ENCODE results near the gene PPIF. TPM values are rescaled to one million over a fixed set of nuclear protein-coding genes. Genes with fewer than 3 reads are reported as not detected.
A peak's percentile ranks its signal among the peaks of the same experiment; 100 is the strongest.

PPIF gene
- total and polyA plus RNA-seq, 2 of the 4 experiments (the other 2 are of a cell fraction), result 29.2 to 130 TPM

DNA sequence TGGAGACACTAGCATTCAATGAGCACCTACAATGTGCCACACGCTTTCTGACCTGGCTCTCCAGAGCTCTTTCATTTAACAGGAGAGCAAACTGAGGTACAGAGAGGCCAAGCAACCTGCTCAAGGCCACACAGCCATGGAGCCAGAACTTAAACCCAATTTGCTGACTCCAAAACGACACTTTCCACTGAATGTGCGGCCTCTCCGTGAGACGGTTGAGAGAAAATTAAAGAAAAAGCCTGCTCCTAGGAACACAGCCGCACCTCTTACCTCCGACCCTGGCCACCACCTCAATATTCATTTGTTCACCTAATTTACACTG, 55.3 kb downstream of the PPIF start (continued):
- TF ChIP-seq ELK1 (IDR thresholded peaks at IDR 0.05; ENCODE audit: borderline replicate concordance, low read depth, low read length), result no peak
- no peak for TF ChIP-seq CEBPB (IDR thresholded peaks at IDR 0.05; ENCODE audit: low read depth, low read length)

DNA sequence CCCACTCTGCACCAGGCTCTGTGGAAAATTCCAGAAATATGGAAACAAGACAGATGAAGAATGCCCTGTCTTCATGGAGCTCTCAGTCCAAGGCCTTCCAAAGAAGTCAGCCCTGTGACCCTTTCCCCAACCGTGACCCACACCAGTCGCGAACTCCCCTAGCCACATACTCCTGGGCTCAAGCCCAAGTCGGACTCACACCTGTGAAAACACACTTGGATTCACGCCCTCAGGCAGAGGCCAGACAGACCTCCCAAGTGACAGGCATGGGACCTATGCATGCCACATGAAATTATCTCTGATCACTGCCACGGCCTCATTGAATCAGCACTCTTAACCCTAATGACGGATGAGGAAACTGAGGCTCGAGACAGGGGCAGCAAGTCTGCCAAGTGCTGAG, 55.7 kb downstream of the PPIF start:
- H3K4me2 ChIP-seq (ENCODE audit: low read depth, low read length), result no peak overlapping the region
- ChIA-PET CTCF (interaction anchor here (0.6 kb wide), 1 partner anchor 851 kb away, joined by 3 read pairs; no protein-coding TSS in a partner anchor), POLR2A (ENCODE audit: unreplicated experiment) (no interaction called here)
- ATAC-seq (ENCODE audit: low read depth) (no peak), DNase-seq (no peak)
- H3K4me1 ChIP-seq (ENCODE audit: control insufficient read depth, insufficient read depth, low read length), result peaks cover 73% of the 10 kb centered on the region
- in situ Hi-C loops (cut with MboI; ENCODE audit: low sequenced_read_pairs) (no loop called here), dilution Hi-C loops (cut with HindIII; ENCODE audit: low sequenced_read_pairs, unreplicated experiment) (no loop called here), intact Hi-C loops (cut with micrococcal nuclease) (no loop called here)
- H2BK20ac ChIP-seq (ENCODE audit: low read depth, low read length), result no peak overlapping the region
- TF ChIP-seq CEBPB (IDR thresholded peaks at IDR 0.05; ENCODE audit: low read depth, low read length) (no peak), SMC3 (IDR thresholded peaks at IDR 0.05; ENCODE audit: low read depth, low read length) (no peak), CHD1 (IDR thresholded peaks at IDR 0.05; ENCODE audit: low read depth, low read length) (no peak), FOS (IDR thresholded peaks at IDR 0.05; ENCODE audit: low read depth, low read length) (no peak), RFX5 (IDR thresholded peaks at IDR 0.05; ENCODE audit: low read depth, low read length) (no peak)
- H3K27ac ChIP-seq (ENCODE audit: insufficient read depth, low read length), result no peak overlapping the region
- H3K79me1 ChIP-seq (ENCODE audit: low read depth in 1 of 2, low read length in 2 of 2), result peaks cover 44 to 85% of the 10 kb centered on the region in 2 experiments
- no peaks in the 10 kb centered on the region for H3K27me3 ChIP-seq (ENCODE audit: control insufficient read depth, insufficient read depth, low read length)
- H2AFZ ChIP-seq (replicated peaks; ENCODE audit: low read length, poor library complexity), result peak overlapping the region; percentile 55
- no peak overlapping the region for H3K18ac ChIP-seq (ENCODE audit: low read depth, low read length)
- peaks cover 53% of the 10 kb centered on the region for H3K9me1 ChIP-seq (ENCODE audit: insufficient read depth, low read length)
- H4K8ac ChIP-seq (ENCODE audit: low read depth in 2 of 2, low read length in 2 of 2), result peak overlapping the region in 1 of 2 experiments; percentile 29; a peak in 1 of 4 replicates
- H2BK120ac ChIP-seq (ENCODE audit: low read depth, low read length), result no peak overlapping the region; the same call in 1 of the 2 replicates
- H3K9ac ChIP-seq (ENCODE audit: low read depth, low read length), result no peak overlapping the region
- no peak overlapping the region for H3K56ac ChIP-seq (ENCODE audit: extremely low read depth, insufficient read depth, low read length)
- H3K4me3 ChIP-seq (ENCODE audit: insufficient read depth, low read depth, low read length), result no peak overlapping the region
- H2BK15ac ChIP-seq (ENCODE audit: low read depth, low read length), result peak overlapping the region; percentile 3; the same call in 1 of the 3 replicates
- peaks cover 34% of the 10 kb centered on the region for H3K36me3 ChIP-seq (ENCODE audit: control insufficient read depth, insufficient read depth, low read length)
- H3K23ac ChIP-seq (ENCODE audit: low read depth, low read length), result peak overlapping the region; percentile 61; the same call in 1 of the 2 replicates
- no TSS peak for BruUV-seq (replicated peaks)
- H3K14ac ChIP-seq (replicated peaks; ENCODE audit: low read depth, low read length), result no peak overlapping the region
- no peak overlapping the region for H2BK5ac ChIP-seq (ENCODE audit: low read depth, low read length, poor library complexity, severe bottlenecking)
- peak overlapping the region; percentile 78 for H2AK5ac ChIP-seq (ENCODE audit: low read depth, low read length)
- H3K9me3 ChIP-seq (ENCODE audit: control insufficient read depth, insufficient read depth, low read length), result no peaks in the 10 kb centered on the region
- no peak overlapping the region for H4K5ac ChIP-seq (ENCODE audit: low read depth, low read length)
- H2AK9ac ChIP-seq (replicated peaks; ENCODE audit: low read depth, low read length, poor library complexity), result peak overlapping the region; percentile 89
- peaks cover 35% of the 10 kb centered on the region for H4K20me1 ChIP-seq (ENCODE audit: insufficient read depth, low read length)
- peak overlapping the region; percentile 63; the same call in 1 of the 2 replicates for H4K91ac ChIP-seq (ENCODE audit: insufficient read depth, low read depth, low read length)
- 76% methylated on average over 5 of the region's 8 CpGs; no CpG with 5 or more reads in 1 of the 2 experiments for WGBS, 2 experiments (ENCODE audit: extremely low coverage in 2 of 2, insufficient read length in 1 of 2)
- peak overlapping the region; percentile 42; the same call in 1 of the 2 replicates for H3K4ac ChIP-seq (ENCODE audit: low read depth, low read length)
